ENCODE data around the gene CALML4. TPM values are rescaled to one million over a fixed set of nuclear protein-coding genes. Genes with fewer than 3 reads are reported as not detected.
"Not testable (repeated sequence)": the region's sequence is repeated elsewhere in the genome, so short reads cannot be mapped to it uniquely, and the experiment has no call there.

The CALML4 gene
- total RNA-seq, 1 donor from 2014 or later: 12.1 TPM

DNA sequence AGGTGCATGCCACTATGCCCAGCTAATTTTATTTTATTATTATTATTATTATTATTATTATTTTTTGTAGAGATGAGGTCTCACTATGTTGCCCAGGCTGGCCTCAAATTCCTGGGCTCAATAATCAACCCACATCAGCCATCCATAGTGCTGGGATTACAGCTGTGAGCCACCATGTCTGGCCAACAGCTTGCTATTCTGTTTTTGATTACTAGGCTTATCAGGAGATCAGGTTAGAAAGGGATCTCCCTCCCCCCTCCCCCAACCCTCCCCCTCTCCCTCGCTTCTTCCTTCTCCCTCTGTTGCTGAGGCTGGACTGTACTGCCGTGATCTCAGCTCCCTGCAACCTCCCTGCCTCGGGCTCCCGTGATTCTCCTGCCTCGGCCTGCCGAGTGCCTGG is 15.8 kb upstream of the CALML4 start:
- Mint-ChIP-seq H3K4me1 (ENCODE audit: low read depth) (peaks cover 13% of the 10 kb centered on the region), H3K27me3 (ENCODE audit: low read depth) (no peaks in the 10 kb centered on the region), H3K9me3 (no peaks in the 10 kb centered on the region), H3K4me3 (ENCODE audit: low read depth) (no peak overlapping the region), H3K27ac (no peak overlapping the region), H3K36me3 (ENCODE audit: low read depth) (peaks cover 45% of the 10 kb centered on the region)
- intact Hi-C loops (cut with micrococcal nuclease): no loop called here
- no peak for DNase-seq (ENCODE audit: low spot score)

DNA sequence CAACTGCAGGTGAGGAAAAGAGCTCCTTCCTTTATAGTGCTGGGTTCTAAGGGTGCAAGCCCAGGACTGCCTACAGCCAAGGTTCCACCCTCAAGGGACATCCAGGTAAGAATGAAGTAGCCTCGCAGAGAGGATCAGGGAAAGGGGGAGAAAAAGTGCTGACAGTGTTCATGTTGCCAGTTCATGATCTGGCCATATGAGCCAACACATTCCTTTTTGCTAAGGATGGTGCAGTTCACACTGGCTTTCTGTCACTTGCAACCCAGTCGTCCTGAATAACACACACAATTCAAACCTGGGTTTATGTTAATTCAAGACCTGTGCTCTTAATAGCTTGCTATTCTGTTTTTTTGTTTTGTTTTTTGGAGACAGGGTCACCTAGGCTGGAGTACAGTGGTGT is 15.4 kb upstream of the CALML4 start:
- DNase-seq (ENCODE audit: low spot score): no peak
- intact Hi-C loops (cut with micrococcal nuclease): no loop called here
- Mint-ChIP-seq H3K4me1 (ENCODE audit: low read depth) (peaks cover 14% of the 10 kb centered on the region), H3K9me3 (no peaks in the 10 kb centered on the region), H3K27me3 (ENCODE audit: low read depth) (no peaks in the 10 kb centered on the region), H3K27ac (no peak overlapping the region), H3K4me3 (ENCODE audit: low read depth) (no peak overlapping the region), H3K36me3 (ENCODE audit: low read depth) (peaks cover 45% of the 10 kb centered on the region)

DNA sequence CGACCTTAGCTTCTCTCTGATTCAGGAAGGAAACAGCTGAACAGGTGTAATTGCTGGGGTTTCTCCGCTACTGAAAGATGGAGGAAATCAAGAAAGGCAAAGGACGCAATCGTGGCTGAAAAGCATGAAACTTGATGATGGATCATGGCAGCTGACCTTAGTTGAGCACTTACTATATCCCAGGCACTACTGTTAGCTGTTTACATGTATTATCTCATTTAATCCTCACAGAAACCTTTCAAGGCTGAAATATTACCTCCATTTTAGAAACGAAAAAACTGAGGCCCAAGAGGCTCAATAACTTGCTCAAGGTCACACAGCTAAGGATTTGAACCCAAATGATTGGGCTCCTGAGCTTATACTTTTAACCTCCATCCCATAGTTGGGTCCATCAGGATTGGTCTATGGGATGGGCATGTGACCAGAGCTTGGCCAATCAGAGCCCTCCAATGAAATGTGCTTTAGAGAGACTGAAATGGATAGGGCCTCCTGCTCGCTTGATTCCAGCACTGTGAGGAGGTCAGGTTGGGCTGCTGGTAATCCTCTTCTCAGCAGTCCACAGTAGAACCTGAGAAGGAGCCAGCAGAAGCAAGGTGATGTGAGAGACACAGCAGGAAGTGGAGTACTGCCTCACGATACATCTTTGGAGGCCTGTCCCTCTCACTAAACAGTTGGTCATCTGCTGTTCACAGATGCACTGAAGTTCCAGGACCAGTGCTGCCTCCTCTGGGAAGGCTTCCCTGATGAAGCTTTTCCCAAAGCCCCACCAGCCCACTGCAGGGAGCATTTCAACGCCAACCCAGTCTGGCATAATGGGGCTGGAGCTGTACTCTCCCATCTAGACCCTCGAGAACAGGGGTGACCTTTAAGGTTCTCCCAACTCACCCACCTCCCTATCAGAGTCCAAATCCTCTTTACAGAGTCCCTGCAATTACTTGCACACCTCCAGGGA is 14.0 kb upstream of the CALML4 start:
- Mint-ChIP-seq H3K27ac (peak overlapping the region; percentile 12), H3K27me3 (ENCODE audit: low read depth) (no peaks in the 10 kb centered on the region), H3K4me3 (ENCODE audit: low read depth) (no peak overlapping the region), H3K4me1 (ENCODE audit: low read depth) (peaks cover 6% of the 10 kb centered on the region), H3K36me3 (ENCODE audit: low read depth) (peaks cover 32% of the 10 kb centered on the region), H3K9me3 (no peaks in the 10 kb centered on the region)
- intact Hi-C loops (cut with micrococcal nuclease): no loop called here
- DNase-seq (ENCODE audit: low spot score): no peak

DNA sequence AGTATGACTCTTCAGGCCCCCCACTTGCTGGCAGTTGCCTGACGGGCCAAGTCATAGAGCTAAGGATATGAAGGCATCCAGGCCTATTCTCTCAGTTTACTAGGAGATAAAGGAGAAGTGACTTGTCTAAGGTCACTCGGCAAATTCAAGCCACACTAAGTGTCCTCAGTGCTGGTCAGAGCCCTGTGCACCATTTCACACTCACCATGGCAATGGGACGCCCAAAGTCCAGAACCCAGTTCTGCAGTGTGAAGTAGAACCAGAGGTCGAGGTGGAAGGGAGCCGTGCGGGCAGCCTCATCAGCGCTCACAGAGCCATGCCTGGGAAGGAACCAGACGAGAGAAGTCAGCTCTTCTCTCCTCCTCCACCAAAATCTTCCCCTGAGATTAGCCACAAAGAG is 13.2 kb upstream of the CALML4 start:
- no peaks in the 10 kb centered on the region for H3K9me3 Mint-ChIP-seq
- H3K27ac Mint-ChIP-seq: no peak overlapping the region
- H3K4me1 Mint-ChIP-seq (ENCODE audit: low read depth): peaks cover 6% of the 10 kb centered on the region
- intact Hi-C loops (cut with micrococcal nuclease): no loop called here
- DNase-seq (ENCODE audit: low spot score): no peak
- H3K4me3 Mint-ChIP-seq (ENCODE audit: low read depth): no peak overlapping the region
- H3K36me3 Mint-ChIP-seq (ENCODE audit: low read depth): peaks cover 34% of the 10 kb centered on the region
- no peaks in the 10 kb centered on the region for H3K27me3 Mint-ChIP-seq (ENCODE audit: low read depth)

DNA sequence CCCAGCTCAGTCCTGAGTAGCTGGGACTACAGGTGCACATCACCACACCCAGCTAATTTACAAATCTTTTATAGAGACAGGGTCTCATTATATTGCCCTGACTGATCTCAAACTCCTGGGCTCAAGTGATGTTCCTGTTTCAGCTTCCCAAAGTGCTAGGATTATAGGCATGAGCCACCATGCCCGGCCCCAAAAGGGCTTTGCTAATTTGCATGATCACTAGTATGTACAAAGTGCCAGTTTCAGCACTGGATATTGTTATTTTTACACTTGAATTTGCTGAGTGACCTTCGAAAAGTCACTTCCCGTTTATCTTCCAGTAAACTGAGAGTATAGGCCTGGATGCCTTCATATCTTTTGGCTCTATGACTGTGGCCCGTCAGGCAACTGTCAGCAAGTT is 12.2 kb upstream of the CALML4 start:
- intact Hi-C loops (cut with micrococcal nuclease): no loop called here
- peaks cover 3% of the 10 kb centered on the region for H3K4me1 Mint-ChIP-seq (ENCODE audit: low read depth)
- DNase-seq (ENCODE audit: low spot score): no peak
- H3K27me3 Mint-ChIP-seq (ENCODE audit: low read depth): no peaks in the 10 kb centered on the region
- H3K4me3 Mint-ChIP-seq (ENCODE audit: low read depth): no peak overlapping the region
- no peak overlapping the region for H3K27ac Mint-ChIP-seq
- H3K9me3 Mint-ChIP-seq: no peaks in the 10 kb centered on the region
- H3K36me3 Mint-ChIP-seq (ENCODE audit: low read depth): peaks cover 24% of the 10 kb centered on the region

DNA sequence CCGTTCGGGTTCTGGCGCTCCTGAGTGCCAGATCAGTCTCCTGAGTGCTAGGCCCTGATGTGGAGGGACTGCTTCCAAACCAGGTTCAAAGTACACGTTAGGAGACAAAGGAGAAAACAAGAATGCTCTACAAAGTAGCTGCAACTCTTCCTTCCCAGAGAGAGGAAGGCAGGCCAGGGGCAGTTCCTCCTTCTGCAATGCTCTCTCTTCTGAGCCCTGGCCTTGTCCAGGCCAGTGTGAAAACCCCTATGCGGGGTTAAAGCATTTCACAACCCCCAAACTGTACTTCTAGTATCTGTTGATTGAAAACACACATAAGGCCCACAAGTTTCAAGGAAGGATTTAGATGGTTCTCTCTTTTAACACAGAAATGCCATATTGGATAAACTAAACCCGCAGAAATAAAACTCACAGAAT is 9.7 kb upstream of the CALML4 start:
- Mint-ChIP-seq H3K4me1 (ENCODE audit: low read depth) (peaks cover 7% of the 10 kb centered on the region), H3K4me3 (ENCODE audit: low read depth) (no peak overlapping the region), H3K27ac (no peak overlapping the region), H3K27me3 (ENCODE audit: low read depth) (no peaks in the 10 kb centered on the region), H3K9me3 (no peaks in the 10 kb centered on the region), H3K36me3 (ENCODE audit: low read depth) (peaks cover 24% of the 10 kb centered on the region)
- intact Hi-C loops (cut with micrococcal nuclease): no loop called here
- DNase-seq (ENCODE audit: low spot score): no peak

DNA sequence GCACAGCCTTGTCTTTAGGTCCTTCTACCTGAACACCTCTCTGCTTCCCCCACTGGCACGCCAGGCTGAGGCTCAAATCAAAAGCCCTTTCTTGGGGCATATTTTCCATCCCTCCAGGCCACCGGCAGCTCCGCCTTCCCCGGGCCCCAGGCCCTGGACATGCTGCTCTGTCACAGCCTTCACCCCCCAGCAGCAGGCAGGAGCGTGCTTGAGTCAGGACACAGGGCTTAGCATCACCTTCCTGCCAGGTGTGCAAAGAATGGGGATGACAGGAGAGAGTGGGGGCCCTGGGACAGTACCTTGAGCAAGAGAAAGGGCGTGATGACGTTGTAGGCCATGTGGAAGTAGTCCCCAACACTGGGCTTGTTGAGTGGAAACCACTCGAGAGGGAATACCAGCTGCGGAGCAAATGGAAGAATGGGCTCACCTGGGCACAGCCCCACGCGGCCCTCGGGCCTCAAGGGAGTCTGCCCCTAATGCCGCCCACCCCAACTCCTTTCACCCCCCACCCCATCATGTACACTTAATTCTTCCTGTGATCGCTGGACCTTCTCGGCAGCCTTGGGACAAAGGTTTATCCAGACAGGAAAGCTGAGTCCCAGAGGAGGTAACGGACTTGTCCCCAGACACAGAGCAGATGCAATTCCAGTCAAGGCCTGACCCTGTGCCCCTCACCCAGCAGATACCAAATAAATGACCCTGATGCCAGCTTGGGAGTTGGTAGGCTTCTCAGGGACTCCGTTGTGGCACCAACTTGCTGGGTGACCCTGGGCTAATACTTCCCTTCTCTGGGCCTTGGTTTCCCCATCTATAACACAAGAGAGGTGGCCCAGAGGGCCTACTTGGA is 9.1 kb upstream of the CALML4 start:
- Mint-ChIP-seq H3K9me3 (no peaks in the 10 kb centered on the region), H3K36me3 (ENCODE audit: low read depth) (peaks cover 24% of the 10 kb centered on the region), H3K4me3 (ENCODE audit: low read depth) (no peak overlapping the region), H3K27me3 (ENCODE audit: low read depth) (no peaks in the 10 kb centered on the region), H3K27ac (no peak overlapping the region), H3K4me1 (ENCODE audit: low read depth) (peaks cover 13% of the 10 kb centered on the region)
- intact Hi-C loops (cut with micrococcal nuclease): no loop called here
- DNase-seq (ENCODE audit: low spot score): no peak

DNA sequence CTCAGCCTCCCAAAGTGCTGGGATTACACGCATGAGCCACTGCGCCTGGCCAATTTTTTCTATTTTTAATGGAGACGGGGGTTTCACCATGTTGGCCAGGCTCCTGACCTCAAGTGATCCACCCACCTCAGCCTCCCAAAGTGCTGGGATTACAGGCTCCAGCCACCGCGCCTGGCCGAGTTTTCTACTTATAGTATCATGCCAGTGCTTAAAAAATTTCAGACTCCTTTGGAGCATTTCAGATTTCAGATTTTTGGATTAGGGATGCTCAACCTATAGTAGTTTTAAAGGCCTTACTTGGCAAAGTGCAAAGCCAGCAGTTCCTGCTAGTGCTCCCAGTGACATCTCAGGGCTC is 8.3 kb upstream of the CALML4 start:
- H3K4me3 Mint-ChIP-seq (ENCODE audit: low read depth); DNase-seq (ENCODE audit: low spot score); H3K27me3 Mint-ChIP-seq (ENCODE audit: low read depth); H3K9me3 Mint-ChIP-seq; H3K27ac Mint-ChIP-seq; intact Hi-C loops (cut with micrococcal nuclease): not testable (repeated sequence)
- peaks cover 22% of the 10 kb centered on the region for H3K36me3 Mint-ChIP-seq (ENCODE audit: low read depth)
- H3K4me1 Mint-ChIP-seq (ENCODE audit: low read depth): peaks cover 19% of the 10 kb centered on the region

DNA sequence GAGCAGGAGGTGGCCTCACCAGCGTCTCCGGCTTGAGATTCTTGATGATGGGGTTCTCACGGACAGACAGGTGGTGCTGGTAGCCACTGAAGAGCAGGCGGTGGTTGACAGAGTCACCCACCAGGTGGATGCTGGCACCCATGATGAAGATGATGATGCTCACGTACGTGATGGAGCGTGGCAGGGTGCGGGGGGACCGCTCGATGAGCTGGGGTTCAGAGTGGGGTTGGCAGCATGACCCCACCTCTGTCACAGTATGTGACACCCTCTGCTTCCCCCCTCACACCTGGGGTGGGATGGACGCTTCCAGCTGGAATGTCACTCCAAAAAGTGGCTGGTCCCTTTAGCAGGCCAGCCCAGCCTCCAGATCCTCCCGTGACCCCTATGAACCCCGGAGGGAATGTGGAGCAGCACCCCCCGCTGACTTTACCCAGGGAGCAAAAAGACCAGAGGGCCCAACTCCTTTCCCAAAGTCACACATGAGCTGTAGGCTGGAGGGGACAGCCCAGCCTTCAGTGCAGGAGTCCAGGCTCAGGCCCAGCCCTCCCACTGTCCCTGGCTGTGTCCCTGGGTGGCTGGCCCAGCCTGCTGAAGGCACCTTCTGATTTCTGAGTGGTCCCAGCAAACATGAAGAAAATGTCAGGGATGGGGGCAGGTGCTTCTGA is 6.7 kb upstream of the CALML4 start:
- H3K27ac Mint-ChIP-seq: no peak overlapping the region
- H3K36me3 Mint-ChIP-seq (ENCODE audit: low read depth): peaks cover 16% of the 10 kb centered on the region
- H3K9me3 Mint-ChIP-seq: no peaks in the 10 kb centered on the region
- intact Hi-C loops (cut with micrococcal nuclease): loop anchor here (2.0 kb wide), 1 partner anchor 349 kb away; no protein-coding TSS in a partner anchor
- peaks cover 20% of the 10 kb centered on the region for H3K4me1 Mint-ChIP-seq (ENCODE audit: low read depth)
- no peaks in the 10 kb centered on the region for H3K27me3 Mint-ChIP-seq (ENCODE audit: low read depth)
- DNase-seq (ENCODE audit: low spot score): no peak
- H3K4me3 Mint-ChIP-seq (ENCODE audit: low read depth): no peak overlapping the region

DNA sequence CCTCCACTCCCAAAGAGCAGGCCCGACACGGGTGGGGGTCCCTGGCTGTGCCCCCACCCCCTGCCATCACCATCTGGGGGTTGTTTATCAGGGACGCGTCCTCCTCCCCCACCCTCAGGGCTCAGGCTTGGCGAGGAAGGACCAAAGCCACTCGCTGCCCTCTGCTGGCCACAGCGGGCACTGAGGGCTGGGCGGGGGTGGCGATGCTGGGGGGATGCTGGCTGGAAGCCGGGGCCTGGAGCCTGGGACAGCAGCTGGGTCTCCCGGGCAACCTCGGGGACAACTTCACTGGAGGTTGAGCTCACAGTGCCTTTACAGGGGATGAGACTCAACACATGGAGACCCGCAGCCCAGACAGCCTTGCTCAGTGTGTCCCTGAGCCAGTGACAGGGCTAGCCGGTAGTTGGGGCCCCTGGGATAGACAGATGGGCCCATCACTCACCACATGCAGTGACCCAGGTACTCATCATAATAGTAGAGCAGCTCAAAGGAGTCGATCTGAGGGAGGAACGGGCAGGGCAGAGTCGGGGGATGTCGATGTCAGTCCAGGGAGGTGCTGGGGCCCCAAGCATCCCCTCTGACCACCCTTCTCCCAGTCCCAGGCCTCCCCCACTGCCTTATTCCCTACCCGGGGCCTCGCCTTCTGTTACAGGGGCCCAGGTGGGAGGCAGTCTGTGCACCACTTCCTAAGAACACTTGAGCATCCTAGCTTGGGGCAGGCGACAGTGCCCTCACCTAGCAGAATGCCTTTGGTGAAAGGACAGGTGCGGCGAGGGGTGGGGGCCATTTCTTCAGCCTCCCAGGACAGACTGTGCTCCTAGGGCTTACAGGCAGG is 5.9 kb upstream of the CALML4 start:
- H3K27ac Mint-ChIP-seq: peak overlapping the region; percentile 63
- peak; percentile 36 for DNase-seq (ENCODE audit: low spot score)
- no peaks in the 10 kb centered on the region for H3K27me3 Mint-ChIP-seq (ENCODE audit: low read depth)

DNA sequence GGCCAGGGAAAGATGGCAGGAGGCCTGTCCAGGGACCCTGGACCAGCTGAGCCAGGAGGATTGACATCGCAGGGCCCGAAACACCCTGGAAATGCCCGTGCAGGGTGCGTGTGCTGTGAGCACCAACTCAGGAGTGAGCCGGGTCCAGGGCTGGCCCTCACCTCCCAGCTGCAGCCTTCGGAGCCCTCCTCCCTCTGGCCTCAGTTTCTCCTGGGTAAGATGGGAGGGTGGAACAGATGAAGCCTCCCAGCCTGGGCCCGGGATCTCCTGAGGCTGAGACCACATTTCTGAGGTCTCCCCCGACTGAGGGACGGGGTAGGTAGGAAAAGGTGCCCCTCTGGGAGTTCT is 5.3 kb upstream of the CALML4 start:
- Mint-ChIP-seq H3K9me3 (no peaks in the 10 kb centered on the region), H3K36me3 (ENCODE audit: low read depth) (peaks cover 19% of the 10 kb centered on the region), H3K27me3 (ENCODE audit: low read depth) (no peaks in the 10 kb centered on the region), H3K4me1 (ENCODE audit: low read depth) (peaks cover 25% of the 10 kb centered on the region), H3K4me3 (ENCODE audit: low read depth) (no peak overlapping the region), H3K27ac (peak overlapping the region; percentile 64)
- intact Hi-C loops (cut with micrococcal nuclease): loop anchor here (2.0 kb wide), 1 partner anchor 348 kb away; no protein-coding TSS in a partner anchor
- DNase-seq (ENCODE audit: low spot score): no peak

More for the DNA sequence above, 5.9 kb upstream of the CALML4 start:
- Mint-ChIP-seq H3K4me1 (ENCODE audit: low read depth) (peaks cover 25% of the 10 kb centered on the region), H3K9me3 (no peaks in the 10 kb centered on the region), H3K4me3 (ENCODE audit: low read depth) (no peak overlapping the region), H3K36me3 (ENCODE audit: low read depth) (peaks cover 17% of the 10 kb centered on the region)
- intact Hi-C loops (cut with micrococcal nuclease): loop anchor here (2.0 kb wide), 1 partner anchor 348 kb away; no protein-coding TSS in a partner anchor

All from activated T-helper 2 cell treated with anti-CD3 and anti-CD28 coated beads, Interferon-gamma antibody, Interleukin-2, Interleukin-4, amounts not matched to agents 10 μg/mL and 5 μg/mL and 100 μg/mL, durations not matched to agents 14 hours and 24 hours and 36 hours (primary cell).